H1 (cell line): Measurements from ENCODE around the gene ADD2. TPM values are rescaled to one million over a fixed set of nuclear protein-coding genes. Genes with fewer than 3 reads are reported as not detected.

Experiments used
- CTCF ChIA-PET: fragments of 300-600 bp; sonication (Branson Sonifier 250); formaldehyde crosslinking; loops from one replicate; lab custom pipeline; 2021; ENCODE audit not compliant: partially characterized antibody; lab: Charles Lee
- POLR2A ChIA-PET: fragments of 300-600 bp; sonication (Branson Sonifier 250); formaldehyde crosslinking; loops from one replicate; lab custom pipeline; 2021; ENCODE audit warnings: inconsistent platforms; ENCODE audit not compliant: partially characterized antibody; lab: Charles Lee
- DNase-seq, 2 experiments: peaks; one replicate each; pipeline versions ENCODE4 v3.0.0 to v3.0.0-alpha.2; 2010 to 2022; ENCODE audit warnings: low spot score in 2 of 2, low read depth in 1 of 2, mixed read lengths in 1 of 2
- FAIRE-seq: peaks from 2 replicates; lab custom pipeline; 2011; peaks lifted over from hg19 to GRCh38; lab: Jason Lieb, UNC
- H2AFZ ChIP-seq: 2 replicates; pipeline ENCODE4 v1.8.1; 2012; ENCODE audit warnings: low read length, inconsistent platforms
- H2AK5ac ChIP-seq: 2 replicates; pipeline ENCODE4 v1.6.1; 2013; ENCODE audit warnings: low read depth, low read length
- H2BK120ac ChIP-seq: replicated peaks from 2 replicates; pipeline ENCODE3; 2013; ENCODE audit warnings: low read depth, low read length, inconsistent platforms
- H2BK12ac ChIP-seq: 2 replicates; pipeline ENCODE4 v1.6.1; 2013; ENCODE audit warnings: low read depth, low read length
- H2BK15ac ChIP-seq: 2 replicates; pipeline ENCODE4 v1.6.1; 2013; ENCODE audit warnings: low read length
- H2BK20ac ChIP-seq: 2 replicates; pipeline ENCODE4 v1.6.1; 2013; ENCODE audit warnings: low read length
- H2BK5ac ChIP-seq: 2 replicates; pipeline ENCODE4 v1.6.1; 2013; ENCODE audit warnings: low read depth, low read length
- H3K14ac ChIP-seq: 2 replicates; pipeline ENCODE4 v1.6.1; 2013; ENCODE audit warnings: inconsistent platforms; ENCODE audit not compliant: insufficient read length
- H3K18ac ChIP-seq: 2 replicates; pipeline ENCODE4 v1.6.1; 2013; ENCODE audit warnings: low read length; ENCODE audit errors: extremely low read depth
- H3K23ac ChIP-seq: 2 replicates; pipeline ENCODE4 v1.6.1; 2013; ENCODE audit warnings: inconsistent platforms; ENCODE audit not compliant: insufficient read length
- H3K23me2 ChIP-seq: 2 replicates; pipeline ENCODE4 v1.6.1; 2013; ENCODE audit warnings: low read depth, low read length
- H3K27ac ChIP-seq: 2 replicates; pipeline ENCODE4 v1.6.1; 2011; ENCODE audit warnings: low read depth, low read length, inconsistent platforms
- H3K27me3 ChIP-seq, 4 experiments: replicated peaks in 1 of 4; 1 replicate in 1 of 4; 2 replicates in 3 of 4; pipeline versions ENCODE4 v1.6.1 to v1.8.1; 2011 to 2013; ENCODE audit warnings: low read length in 3 of 4, mild to moderate bottlenecking in 3 of 4, inconsistent platforms in 2 of 4, mixed read lengths in 2 of 4, moderate library complexity in 1 of 4; ENCODE audit not compliant: control insufficient read depth in 3 of 4, insufficient read depth in 3 of 4; ENCODE audit errors: extremely low read depth in 1 of 4
- H3K36me3 ChIP-seq, 4 experiments: 2 replicates each; pipeline versions ENCODE4 v1.6.1 to v1.8.1; 2011 to 2013; ENCODE audit warnings: mild to moderate bottlenecking in 4 of 4, low read length in 3 of 4, moderate library complexity in 2 of 4, control low read depth in 1 of 4, inconsistent platforms in 1 of 4; ENCODE audit not compliant: insufficient read depth in 4 of 4, control insufficient read depth in 2 of 4
- H3K4ac ChIP-seq: replicated peaks from 2 replicates; pipeline ENCODE3; 2013; ENCODE audit warnings: low read length, low read depth, mixed read lengths, inconsistent platforms; ENCODE audit not compliant: insufficient read length
- H3K4me1 ChIP-seq, 4 experiments: replicated peaks in 1 of 4; 1 replicate in 1 of 4; 2 replicates in 3 of 4; pipeline versions ENCODE4 v1.6.1 to v1.8.1; 2011 to 2013; ENCODE audit warnings: low read length in 3 of 4, inconsistent platforms in 2 of 4, mixed read lengths in 1 of 4; ENCODE audit not compliant: insufficient read depth in 4 of 4, control insufficient read depth in 3 of 4
- H3K4me2 ChIP-seq, 2 experiments: 2 replicates each; pipeline versions ENCODE4 v1.6.1 to v1.8.1; 2011 to 2013; ENCODE audit warnings: low read depth in 2 of 2, low read length in 2 of 2, control low read depth in 1 of 2, inconsistent platforms in 1 of 2, mild to moderate bottlenecking in 1 of 2; ENCODE audit not compliant: insufficient read depth in 1 of 2
- H3K4me3 ChIP-seq, 4 experiments: fragments of 200-600, 300-600 bp in 1 of 4; sonication (generic), shearing (Covaris generic), sonication (Bioruptor Twin) in 1 of 4; 2 replicates each; pipeline versions ENCODE4 v1.5.1 to v1.8.1; 2011 to 2016; ENCODE audit warnings: low read length in 4 of 4, low read depth in 3 of 4, control low read depth in 2 of 4, inconsistent platforms in 2 of 4, mild to moderate bottlenecking in 2 of 4, mixed read lengths in 1 of 4, moderate library complexity in 1 of 4; ENCODE audit not compliant: insufficient read depth in 2 of 4; ENCODE audit errors: extremely low read depth in 1 of 4
- H3K56ac ChIP-seq: replicated peaks from 2 replicates; pipeline ENCODE3; 2013; ENCODE audit warnings: low read depth, mild to moderate bottlenecking, mixed read lengths, low read length, inconsistent platforms; ENCODE audit not compliant: insufficient read length
- H3K79me1 ChIP-seq: 2 replicates; pipeline ENCODE4 v1.6.1; 2013; ENCODE audit warnings: low read depth, low read length, control low read depth
- H3K79me2 ChIP-seq, 2 experiments: 2 replicates each; pipeline versions ENCODE4 v1.6.1 to v1.8.1; 2012 to 2013; ENCODE audit warnings: low read length in 2 of 2, mild to moderate bottlenecking in 2 of 2, inconsistent platforms in 1 of 2; ENCODE audit not compliant: insufficient read depth in 2 of 2, control insufficient read depth in 1 of 2
- H3K9ac ChIP-seq, 4 experiments: replicated peaks in 1 of 4; 1 replicate in 1 of 4; 2 replicates in 3 of 4; pipeline versions ENCODE4 v1.6.1 to v1.8.1; 2011 to 2013; ENCODE audit warnings: low read depth in 3 of 4, low read length in 3 of 4, control low read depth in 2 of 4, mild to moderate bottlenecking in 2 of 4, moderate library complexity in 2 of 4, inconsistent platforms in 1 of 4; ENCODE audit errors: extremely low read depth in 1 of 4
- H3K9me3 ChIP-seq, 2 experiments: 2 replicates each; pipeline versions ENCODE4 v1.6.1 to v1.8.1; 2012 to 2013; ENCODE audit warnings: mild to moderate bottlenecking in 2 of 2, moderate library complexity in 2 of 2, control low read depth in 1 of 2, inconsistent platforms in 1 of 2, low read depth in 1 of 2, low read length in 1 of 2, mixed read lengths in 1 of 2; ENCODE audit not compliant: insufficient read depth in 2 of 2
- H4K20me1 ChIP-seq, 2 experiments: replicated peaks in 1 of 2; 2 replicates each; pipeline versions ENCODE3 to v1.8.1; 2011 to 2013; ENCODE audit warnings: inconsistent platforms in 2 of 2, low read length in 2 of 2, mild to moderate bottlenecking in 1 of 2; ENCODE audit not compliant: insufficient read depth in 2 of 2, control insufficient read depth in 1 of 2
- H4K5ac ChIP-seq: 2 replicates; pipeline ENCODE4 v1.6.1; 2013; ENCODE audit warnings: low read length, low read depth, mixed read lengths, inconsistent platforms; ENCODE audit not compliant: insufficient read length
- H4K8ac ChIP-seq: 2 replicates; pipeline ENCODE4 v1.8.0; 2013; ENCODE audit warnings: mild to moderate bottlenecking, moderate library complexity, low read length, inconsistent platforms; ENCODE audit not compliant: insufficient read depth; ENCODE audit errors: extremely low read depth
- H4K91ac ChIP-seq: replicated peaks from 2 replicates; pipeline ENCODE3; 2013; ENCODE audit warnings: low read length, mixed read lengths, inconsistent platforms; ENCODE audit not compliant: insufficient read length
- ASH2L ChIP-seq: fragments of 200-600, 300-600 bp; sonication (generic); IDR thresholded peaks from one replicate; pipeline ENCODE4 v1.7.1; 2017; ENCODE audit warnings: low read length
- ATF3 ChIP-seq: IDR thresholded peaks from 2 replicates; pipeline ENCODE4 v1.6.1; 2011; ENCODE audit warnings: low read depth, mild to moderate bottlenecking, low read length; ENCODE audit not compliant: insufficient read depth
- HDAC6 ChIP-seq: IDR thresholded peaks from one replicate; pipeline ENCODE4 v1.7.1; 2012; ENCODE audit warnings: low read depth, mild to moderate bottlenecking, inconsistent platforms, low read length, moderate library complexity
- JUND ChIP-seq: IDR thresholded peaks from 2 replicates; pipeline ENCODE4 v1.6.1; 2011; ENCODE audit warnings: mild to moderate bottlenecking, improper control_type of control experiment, low read length
- RNF2 ChIP-seq: fragments of 200-900, 300-1000 bp; sonication (generic); IDR thresholded peaks from 2 replicates; pipeline ENCODE4 v1.7.1; 2016; ENCODE audit warnings: borderline replicate concordance, low read depth, mild to moderate bottlenecking, antibody characterized with exemption, low read length; ENCODE audit not compliant: poor library complexity, severe bottlenecking; ENCODE audit errors: missing control alignments
- SP4 ChIP-seq: IDR thresholded peaks from 2 replicates; pipeline ENCODE4 v1.6.1; 2012; ENCODE audit warnings: low read length, inconsistent platforms
- SUZ12 ChIP-seq: fragments of 200-600 bp; sonication (generic); IDR thresholded peaks from 2 replicates; pipeline ENCODE4 v1.6.1; 2012; ENCODE audit warnings: mild to moderate bottlenecking, inconsistent platforms, low read length, moderate library complexity, mixed read lengths
- TCF12 ChIP-seq: IDR thresholded peaks from 2 replicates; pipeline ENCODE4 v1.6.1; 2011; ENCODE audit warnings: low read depth, mild to moderate bottlenecking, low read length
- YY1 ChIP-seq: IDR thresholded peaks from 2 replicates; pipeline ENCODE4 v1.6.1; 2011; ENCODE audit warnings: low read depth, mild to moderate bottlenecking, low read length
- WGBS, 2 experiments: shearing (Covaris generic) in 1 of 2; methylation state at CpG; one replicate each; pipeline versions ENCODE4 v1.1.6 to v1.1.7; 2013 to 2015; ENCODE audit warnings: low lambda C conversion rate in 2 of 2, mixed read lengths in 2 of 2, inconsistent platforms in 1 of 2, low coverage in 1 of 2, missing lambda C conversion rate in 1 of 2; ENCODE audit not compliant: insufficient replicate concordance in 2 of 2, insufficient coverage in 1 of 2, insufficient read length in 1 of 2; ENCODE audit errors: extremely low coverage in 1 of 2, missing lambda C conversion rate in 1 of 2; 5-methylcytosine and 5-hydroxymethylcytosine counted together
- polyA plus RNA-seq, 7 experiments: library from polyadenylated mRNA; depleted of rRNA in 3 of 7; stranded (reverse) in 5 of 7; unstranded in 2 of 7; fragments of >200 nt in 5 of 7; fragments of 200-250 nt in 2 of 7; gene quantifications; 1 replicate in 5 of 7; 2 replicates in 1 of 7; 4 replicates in 1 of 7; pipeline versions ENCODE4 v1.2.1 to v1.2.3, GENCODE V29; 2011 to 2013; ENCODE audit warnings: missing spikeins in 2 of 7, mixed read lengths in 2 of 7
- total RNA-seq: library from RNA; stranded (reverse); fragmentation: NEBNext Ultra II Directional; extraction: Animal tissue kit (Norgen Biotek cat#: 25700); gene quantifications from 2 replicates; pipeline ENCODE4 v1.2.1, GENCODE V29; 2021

The ADD2 gene
- total and polyA plus RNA-seq, 2 of the 8 experiments (the other 6 are each of a cell fraction or from before 2014, with no cell fraction given), result 58.5 to 170 TPM

DNA sequence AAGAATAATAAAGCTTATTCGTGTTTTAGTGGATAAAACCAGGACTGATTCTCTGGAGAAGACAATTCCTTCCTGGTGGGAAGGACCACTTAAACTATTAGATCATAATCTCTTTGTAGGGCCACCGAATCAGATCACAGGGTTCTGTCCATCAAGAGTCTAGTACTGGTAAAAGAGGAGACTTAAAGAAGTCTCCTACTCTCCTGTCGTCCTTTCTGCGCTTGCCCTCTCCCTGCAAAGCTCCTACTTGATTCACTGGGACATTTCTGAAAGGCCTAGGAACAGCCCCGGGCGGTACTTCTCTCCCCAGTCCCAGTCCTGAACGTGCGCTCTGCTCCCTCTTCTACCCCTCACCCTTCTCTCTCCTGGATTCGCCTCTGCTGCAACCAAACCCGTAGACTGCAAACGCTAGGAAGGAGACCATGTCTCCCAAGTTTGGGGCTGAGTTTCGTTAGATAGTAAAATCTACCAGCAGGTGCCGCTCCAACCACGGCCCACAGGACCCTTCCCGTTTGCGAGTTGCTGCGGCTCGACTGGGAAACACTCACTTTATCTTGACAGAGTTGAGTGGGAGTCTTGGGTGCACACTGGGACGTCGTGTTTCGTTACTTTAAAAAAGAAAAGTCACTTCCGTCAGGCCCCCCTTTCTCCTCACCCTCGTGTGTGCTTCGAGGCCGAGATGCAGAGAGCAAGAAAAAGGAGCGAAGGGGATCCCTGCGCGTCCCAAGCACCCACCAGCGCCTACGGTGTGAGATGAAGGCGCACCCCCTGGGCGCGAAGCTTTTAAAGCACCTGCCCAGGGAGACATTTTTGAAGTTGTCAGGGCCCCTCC is 21.5 kb upstream of the ADD2 start:
- CTCF ChIA-PET, result interaction anchor here (0.7 to 13.4 kb wide), 46 partner anchors 9 to 473 kb away, joined by 3 to 117 read pairs (median 5); partner anchors contain the start of genes ADD2 and ATP6V1B1
- Histone ChIP-seq H2BK20ac (no peak overlapping the region), H3K23ac (no peak overlapping the region), H2BK15ac (no peak overlapping the region), H3K9ac (no peak overlapping the region), H3K4ac (no peak overlapping the region), H3K79me1 (no peaks in the 10 kb centered on the region), H4K8ac (no peak overlapping the region), H3K36me3 (no peaks in the 10 kb centered on the region), H3K9me3 (no peaks in the 10 kb centered on the region; a peak in 1 of 4 replicates), H3K79me2 (no peaks in the 10 kb centered on the region), H3K27ac (no peak overlapping the region), H2BK12ac (no peak overlapping the region), H4K20me1 (no peaks in the 10 kb centered on the region), H2AK5ac (no peak overlapping the region), H3K4me3 (peak overlapping the region in 2 of 4 experiments; percentile 19 to 54; a peak in 5 of 8 replicates), H2BK5ac (no peak overlapping the region), H3K23me2 (no peaks in the 10 kb centered on the region; the same call in 1 of the 2 replicates), H3K56ac (no peak overlapping the region), H3K18ac (no peak overlapping the region), H3K14ac (no peak overlapping the region), H3K4me1 (peaks cover 0 to 3% (median 0%) of the 10 kb centered on the region in 4 experiments; a peak in 1 of 7 replicates), H3K27me3 (peaks cover 35 to 58% (median 42%) of the 10 kb centered on the region in 4 experiments), H4K5ac (no peak overlapping the region), H4K91ac (no peak overlapping the region), H3K4me2 (peak overlapping the region; percentile 41 to 77), H2BK120ac (no peak overlapping the region), H2AFZ (no peak overlapping the region)
- peak; percentile 94 for FAIRE-seq
- 11% methylated on average over 33 of the region's 33 CpGs; no CpG with 5 or more reads in 1 of the 2 experiments for WGBS, 2 experiments
- POLR2A ChIA-PET, result interaction anchor here (1.5 kb wide), 1 partner anchor 20 kb away, joined by 4 read pairs; no protein-coding TSS in a partner anchor
- peak; percentile 57 to 84 for DNase-seq
- no peak for TF ChIP-seq RNF2
- no peak for TF ChIP-seq JUND
- TF ChIP-seq HDAC6, result no peak
- TF ChIP-seq TCF12, result 0 out of 2 replicates have a peak, but pooled peaks have one; percentile 4
- TF ChIP-seq SUZ12, result no peak; the same call in 1 of the 2 replicates
- no peak for TF ChIP-seq SP4
- TF ChIP-seq ASH2L, result peak; percentile 7
- TF ChIP-seq ATF3, result no peak
- TF ChIP-seq YY1, result peak; percentile 44; the same call in 1 of the 2 replicates
